ENCODE results near the gene MPHOSPH6. TPM values are rescaled to one million over a fixed set of nuclear protein-coding genes. Genes with fewer than 3 reads are reported as not detected.

The MPHOSPH6 gene
- total RNA-seq, 1 donor from 2014 or later = 111 TPM

- Histone ChIP-seq H3K79me2 (ENCODE audit: low read depth) (no peaks in the 10 kb centered on the region), H3K27me3 (no peaks in the 10 kb centered on the region), H3K4me3 (no peak overlapping the region), H3F3A (ENCODE audit: low read depth) (no peaks in the 10 kb centered on the region), H4K20me1 (ENCODE audit: low read depth) (no peaks in the 10 kb centered on the region), H2AFZ (replicated peaks) (no peak overlapping the region), H3K4me2 (no peak overlapping the region), H3K9me3 (ENCODE audit: low read depth) (no peaks in the 10 kb centered on the region), H3K27ac (no peak overlapping the region), H3K9ac (no peak overlapping the region), H3K36me3 (no peaks in the 10 kb centered on the region), H3K4me1 (no peaks in the 10 kb centered on the region)
- no peak overlapping the region for H3K27ac Mint-ChIP-seq
- TF ChIP-seq, protein P1, sequence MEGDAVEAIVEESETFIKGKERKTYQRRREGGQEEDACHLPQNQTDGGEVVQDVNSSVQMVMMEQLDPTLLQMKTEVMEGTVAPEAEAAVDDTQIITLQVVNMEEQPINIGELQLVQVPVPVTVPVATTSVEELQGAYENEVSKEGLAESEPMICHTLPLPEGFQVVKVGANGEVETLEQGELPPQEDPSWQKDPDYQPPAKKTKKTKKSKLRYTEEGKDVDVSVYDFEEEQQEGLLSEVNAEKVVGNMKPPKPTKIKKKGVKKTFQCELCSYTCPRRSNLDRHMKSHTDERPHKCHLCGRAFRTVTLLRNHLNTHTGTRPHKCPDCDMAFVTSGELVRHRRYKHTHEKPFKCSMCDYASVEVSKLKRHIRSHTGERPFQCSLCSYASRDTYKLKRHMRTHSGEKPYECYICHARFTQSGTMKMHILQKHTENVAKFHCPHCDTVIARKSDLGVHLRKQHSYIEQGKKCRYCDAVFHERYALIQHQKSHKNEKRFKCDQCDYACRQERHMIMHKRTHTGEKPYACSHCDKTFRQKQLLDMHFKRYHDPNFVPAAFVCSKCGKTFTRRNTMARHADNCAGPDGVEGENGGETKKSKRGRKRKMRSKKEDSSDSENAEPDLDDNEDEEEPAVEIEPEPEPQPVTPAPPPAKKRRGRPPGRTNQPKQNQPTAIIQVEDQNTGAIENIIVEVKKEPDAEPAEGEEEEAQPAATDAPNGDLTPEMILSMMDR (IDR thresholded peaks at IDR 0.05) = no peak
- no peak for TF ChIP-seq EZH2 (IDR thresholded peaks at IDR 0.05)
- no peak for TF ChIP-seq EZH2phosphoT487 (IDR thresholded peaks at IDR 0.05)
- peaks cover 7% of the 10 kb centered on the region for H3K4me1 Mint-ChIP-seq
- no peak for DNase-seq (ENCODE audit: low spot score)
- no peaks in the 10 kb centered on the region for H3K36me3 Mint-ChIP-seq
- H3K27me3 Mint-ChIP-seq (ENCODE audit: insufficient read depth, low read depth) = no peaks in the 10 kb centered on the region
- no peak overlapping the region for H3K4me3 Mint-ChIP-seq
- no peaks in the 10 kb centered on the region for H3K9me3 Mint-ChIP-seq
Measured at GRCh38 chr16:82105107-82105506, 64.9 kb downstream of the MPHOSPH6 start.

Small RNAs within 50 kb of the gene (small RNA-seq; reads per million reads assigned to genes)
- gene RN7SKP190 = not detected

Other genes with a start within 250 kb of the MPHOSPH6 start
- 0.12 and 0.37 TPM in 2 replicates for gene SDR42E1, start 158.8 kb downstream of the MPHOSPH6 start, total RNA-seq (ENCODE audit: low replicate concordance)
- not detected in 2 replicates for gene HSD17B2, start 135.0 kb downstream of the MPHOSPH6 start, total RNA-seq (ENCODE audit: low replicate concordance)

Measured in neural progenitor cell (in vitro differentiated cells).